Panc1 (cell line): ENCODE results near the gene TMEM31. TPM values are rescaled to one million over a fixed set of nuclear protein-coding genes. Genes with fewer than 3 reads are reported as not detected.

Experiments used
- ATAC-seq: fragments of 200-7000 bp; cut with Tn5 transposase; 2 replicates; pipeline ENCODE4 v1.9.1; 2020; ENCODE audit warnings: mild to moderate bottlenecking, moderate library complexity
- BruUV-seq: library from RNA; stranded (reverse); fragments of 400-500 nt; replicated peaks from 2 replicates; lab custom pipeline; 2021; lab: Mats Ljungman, UMichigan
- CTCF ChIA-PET: fragments of 300-600 bp; sonication (Branson Sonifier 250); formaldehyde crosslinking; loops from one replicate; lab custom pipeline; 2022; ENCODE audit warnings: antibody characterized with exemption; lab: Charles Lee
- POLR2A ChIA-PET: fragments of 300-600 bp; sonication (Branson Sonifier 250); formaldehyde crosslinking; loops from one replicate; lab custom pipeline; 2022; ENCODE audit warnings: antibody characterized with exemption; lab: Charles Lee
- DNase-seq: peaks from one replicate; pipeline ENCODE4 v3.0.0-alpha.2; 2010; ENCODE audit warnings: low read depth, low spot score
- H3K27ac ChIP-seq: 2 replicates; pipeline ENCODE4 v1.5.1; 2011; ENCODE audit warnings: mild to moderate bottlenecking, low read length, inconsistent platforms
- H3K27me3 ChIP-seq: fragments of 200-500 bp; sonication (Bioruptor generic); 2 replicates; pipeline ENCODE4 v1.6.0; 2014; ENCODE audit warnings: low read length, inconsistent platforms; ENCODE audit not compliant: control insufficient read depth, insufficient read depth
- H3K36me3 ChIP-seq: fragments of 200-500 bp; sonication (Bioruptor generic); 2 replicates; pipeline ENCODE4 v1.5.1; 2014; ENCODE audit warnings: inconsistent platforms, mild to moderate bottlenecking, low read length, moderate library complexity; ENCODE audit not compliant: control insufficient read depth, insufficient read depth
- H3K4me1 ChIP-seq: 2 replicates; pipeline ENCODE4 v1.5.1; 2011; ENCODE audit warnings: inconsistent platforms, mild to moderate bottlenecking, low read length, moderate library complexity; ENCODE audit not compliant: control insufficient read depth, insufficient read depth
- H3K4me3 ChIP-seq, 2 experiments: 2 replicates each; pipeline ENCODE4 v1.5.1; 2011 to 2012; ENCODE audit warnings: low read depth in 2 of 2, low read length in 2 of 2, mild to moderate bottlenecking in 2 of 2, inconsistent platforms in 1 of 2, moderate library complexity in 1 of 2
- H3K9me3 ChIP-seq: fragments of 200-500 bp; sonication (Bioruptor generic); 2 replicates; pipeline ENCODE4 v1.5.1; 2014; ENCODE audit warnings: low read depth, mild to moderate bottlenecking, inconsistent platforms, low read length, moderate library complexity; ENCODE audit not compliant: control insufficient read depth, insufficient read depth
- POLR2AphosphoS5 ChIP-seq: IDR thresholded peaks from 2 replicates; pipeline ENCODE4 v1.6.1; 2012; ENCODE audit warnings: mild to moderate bottlenecking, low read depth, low read length, moderate library complexity
- SIN3A ChIP-seq: IDR thresholded peaks from 2 replicates; pipeline ENCODE4 v1.6.1; 2012; ENCODE audit warnings: low read depth, mild to moderate bottlenecking, low read length, moderate library complexity, borderline replicate concordance; ENCODE audit not compliant: insufficient read depth
- TCF7L2 ChIP-seq: IDR thresholded peaks from 2 replicates; pipeline ENCODE4 v1.6.1; 2011; ENCODE audit warnings: mild to moderate bottlenecking, low read depth, low read length, inconsistent platforms
- in situ Hi-C: cut with HindIII; loops from 2 replicates; pipeline ENCODE4 v1.10.0; 2016; ENCODE audit warnings: low sequenced_read_pairs, low pct_unique_long_range_greater_than_20kb
- intact Hi-C: fragments of 100-400 bp; cut with micrococcal nuclease; formaldehyde crosslinking; loops from one replicate; pipeline ENCODE4 v1.10.0; 2022; ENCODE audit not compliant: unreplicated experiment
- total RNA-seq: library from RNA; stranded (reverse); gene quantifications from one replicate; pipeline ENCODE4 v1.2.1, GENCODE V29; 2021; ENCODE audit not compliant: unreplicated experiment
- TF ChIP-seq, protein P1 (sequence below): fragments of 450-650 bp; IDR thresholded peaks from 2 replicates; pipeline ENCODE4 v1.5.1; 2017; ENCODE audit warnings: mild to moderate bottlenecking
- TF ChIP-seq, protein P2 (sequence below), 2 experiments: IDR thresholded peaks; 2 replicates each; pipeline ENCODE4 v1.6.1; 2011 to 2012; ENCODE audit warnings: low read depth in 2 of 2, control low read depth in 1 of 2, low read length in 1 of 2, mild to moderate bottlenecking in 1 of 2, moderate library complexity in 1 of 2; ENCODE audit not compliant: insufficient read depth in 1 of 2

Gene TMEM31
- total RNA-seq, 1 experiment from 2014 or later = not detected

DNA sequence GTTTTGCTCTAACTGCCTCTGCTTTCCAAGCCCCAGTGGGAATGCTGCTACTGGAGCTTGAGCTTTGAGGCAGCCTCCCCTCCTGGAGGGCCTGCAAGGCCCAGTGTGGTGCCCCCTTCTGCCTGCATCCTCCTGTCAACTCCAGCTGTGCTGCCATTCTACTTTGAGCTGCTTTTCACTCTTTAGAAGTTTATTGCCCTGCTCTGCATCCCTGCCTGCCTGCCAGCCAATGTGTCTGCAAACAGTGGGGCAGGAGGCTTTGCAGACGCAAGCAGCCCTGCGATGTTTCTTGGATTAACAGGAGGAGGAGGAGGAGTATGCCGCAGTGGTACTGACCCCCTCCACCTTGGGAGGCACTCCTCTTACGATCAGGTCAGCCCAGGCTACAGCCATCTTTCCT is 16.4 kb downstream of the TMEM31 start:
- TF ChIP-seq, protein P1, sequence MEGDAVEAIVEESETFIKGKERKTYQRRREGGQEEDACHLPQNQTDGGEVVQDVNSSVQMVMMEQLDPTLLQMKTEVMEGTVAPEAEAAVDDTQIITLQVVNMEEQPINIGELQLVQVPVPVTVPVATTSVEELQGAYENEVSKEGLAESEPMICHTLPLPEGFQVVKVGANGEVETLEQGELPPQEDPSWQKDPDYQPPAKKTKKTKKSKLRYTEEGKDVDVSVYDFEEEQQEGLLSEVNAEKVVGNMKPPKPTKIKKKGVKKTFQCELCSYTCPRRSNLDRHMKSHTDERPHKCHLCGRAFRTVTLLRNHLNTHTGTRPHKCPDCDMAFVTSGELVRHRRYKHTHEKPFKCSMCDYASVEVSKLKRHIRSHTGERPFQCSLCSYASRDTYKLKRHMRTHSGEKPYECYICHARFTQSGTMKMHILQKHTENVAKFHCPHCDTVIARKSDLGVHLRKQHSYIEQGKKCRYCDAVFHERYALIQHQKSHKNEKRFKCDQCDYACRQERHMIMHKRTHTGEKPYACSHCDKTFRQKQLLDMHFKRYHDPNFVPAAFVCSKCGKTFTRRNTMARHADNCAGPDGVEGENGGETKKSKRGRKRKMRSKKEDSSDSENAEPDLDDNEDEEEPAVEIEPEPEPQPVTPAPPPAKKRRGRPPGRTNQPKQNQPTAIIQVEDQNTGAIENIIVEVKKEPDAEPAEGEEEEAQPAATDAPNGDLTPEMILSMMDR = no peak
- no peak for TF ChIP-seq TCF7L2
- TF ChIP-seq SIN3A = no peak
- no peak for TF ChIP-seq POLR2AphosphoS5
- TF ChIP-seq, protein P2, sequence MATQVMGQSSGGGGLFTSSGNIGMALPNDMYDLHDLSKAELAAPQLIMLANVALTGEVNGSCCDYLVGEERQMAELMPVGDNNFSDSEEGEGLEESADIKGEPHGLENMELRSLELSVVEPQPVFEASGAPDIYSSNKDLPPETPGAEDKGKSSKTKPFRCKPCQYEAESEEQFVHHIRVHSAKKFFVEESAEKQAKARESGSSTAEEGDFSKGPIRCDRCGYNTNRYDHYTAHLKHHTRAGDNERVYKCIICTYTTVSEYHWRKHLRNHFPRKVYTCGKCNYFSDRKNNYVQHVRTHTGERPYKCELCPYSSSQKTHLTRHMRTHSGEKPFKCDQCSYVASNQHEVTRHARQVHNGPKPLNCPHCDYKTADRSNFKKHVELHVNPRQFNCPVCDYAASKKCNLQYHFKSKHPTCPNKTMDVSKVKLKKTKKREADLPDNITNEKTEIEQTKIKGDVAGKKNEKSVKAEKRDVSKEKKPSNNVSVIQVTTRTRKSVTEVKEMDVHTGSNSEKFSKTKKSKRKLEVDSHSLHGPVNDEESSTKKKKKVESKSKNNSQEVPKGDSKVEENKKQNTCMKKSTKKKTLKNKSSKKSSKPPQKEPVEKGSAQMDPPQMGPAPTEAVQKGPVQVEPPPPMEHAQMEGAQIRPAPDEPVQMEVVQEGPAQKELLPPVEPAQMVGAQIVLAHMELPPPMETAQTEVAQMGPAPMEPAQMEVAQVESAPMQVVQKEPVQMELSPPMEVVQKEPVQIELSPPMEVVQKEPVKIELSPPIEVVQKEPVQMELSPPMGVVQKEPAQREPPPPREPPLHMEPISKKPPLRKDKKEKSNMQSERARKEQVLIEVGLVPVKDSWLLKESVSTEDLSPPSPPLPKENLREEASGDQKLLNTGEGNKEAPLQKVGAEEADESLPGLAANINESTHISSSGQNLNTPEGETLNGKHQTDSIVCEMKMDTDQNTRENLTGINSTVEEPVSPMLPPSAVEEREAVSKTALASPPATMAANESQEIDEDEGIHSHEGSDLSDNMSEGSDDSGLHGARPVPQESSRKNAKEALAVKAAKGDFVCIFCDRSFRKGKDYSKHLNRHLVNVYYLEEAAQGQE (IDR thresholded peaks at IDR 0.05; ENCODE audit: insufficient read depth in 1 of 2, low read depth in 2 of 2, low read length in 1 of 2) = no peak
- in situ Hi-C loops = no loop called here

DNA sequence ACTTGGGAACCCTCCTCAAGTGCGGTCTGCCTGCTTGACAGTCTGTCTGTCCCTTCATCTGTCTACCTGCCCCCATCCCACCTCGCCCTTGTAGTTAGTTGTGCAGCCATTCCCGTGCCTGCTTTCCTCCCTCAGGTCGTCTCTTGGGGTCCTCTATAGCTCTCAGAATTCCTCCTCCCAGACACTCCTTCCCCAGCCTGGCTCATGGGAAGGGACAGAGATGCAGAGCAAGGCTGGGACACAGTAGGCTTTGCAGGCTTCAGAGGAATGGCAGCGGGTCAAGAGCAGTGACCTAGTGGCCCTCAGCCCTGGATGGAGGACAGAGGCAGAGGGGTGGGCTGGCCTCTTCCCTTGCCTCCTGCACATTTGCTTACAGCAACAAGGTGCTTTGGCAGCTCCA is 18.3 kb downstream of the TMEM31 start:
- Histone ChIP-seq H3K36me3 (no peaks in the 10 kb centered on the region), H3K27ac (no peak overlapping the region), H3K4me1 (no peaks in the 10 kb centered on the region), H3K9me3 (no peaks in the 10 kb centered on the region), H3K27me3 (peaks cover 9% of the 10 kb centered on the region), H3K4me3 (no peak overlapping the region)
- TF ChIP-seq SIN3A = no peak
- TF ChIP-seq, protein P1 = no peak
- TF ChIP-seq, protein P2 (IDR thresholded peaks at IDR 0.05; ENCODE audit: insufficient read depth in 1 of 2, low read depth in 2 of 2, low read length in 1 of 2) = no peak
- TF ChIP-seq POLR2AphosphoS5 = no peak
- TF ChIP-seq TCF7L2 = no peak
- no TSS peak for BruUV-seq
- ChIA-PET POLR2A (no interaction called here), CTCF (no interaction called here)
- intact Hi-C loops (no loop called here), in situ Hi-C loops (no loop called here)
- no peak for DNase-seq
- no peak for ATAC-seq

More for the DNA sequence above, 16.4 kb downstream of the TMEM31 start:
- intact Hi-C loops = no loop called here
- Histone ChIP-seq H3K4me1 (no peaks in the 10 kb centered on the region), H3K9me3 (no peaks in the 10 kb centered on the region), H3K36me3 (no peaks in the 10 kb centered on the region), H3K27ac (no peak overlapping the region), H3K27me3 (peaks cover 3% of the 10 kb centered on the region), H3K4me3 (no peak overlapping the region)
- ATAC-seq (no peak), DNase-seq (no peak)
- POLR2A ChIA-PET = interaction anchor here (0.6 kb wide), 1 partner anchor 285 kb away, joined by 3 read pairs; no protein-coding TSS in a partner anchor
- BruUV-seq = no TSS peak
- CTCF ChIA-PET = no interaction called here
